ENCODE data around the gene ARHGAP25. TPM values are rescaled to one million over a fixed set of nuclear protein-coding genes. Genes with fewer than 3 reads are reported as not detected.

Gene ARHGAP25
- total RNA-seq, 6 donors from 2014 or later = 13.2 to 36.1 (median 26.3) TPM

DNA sequence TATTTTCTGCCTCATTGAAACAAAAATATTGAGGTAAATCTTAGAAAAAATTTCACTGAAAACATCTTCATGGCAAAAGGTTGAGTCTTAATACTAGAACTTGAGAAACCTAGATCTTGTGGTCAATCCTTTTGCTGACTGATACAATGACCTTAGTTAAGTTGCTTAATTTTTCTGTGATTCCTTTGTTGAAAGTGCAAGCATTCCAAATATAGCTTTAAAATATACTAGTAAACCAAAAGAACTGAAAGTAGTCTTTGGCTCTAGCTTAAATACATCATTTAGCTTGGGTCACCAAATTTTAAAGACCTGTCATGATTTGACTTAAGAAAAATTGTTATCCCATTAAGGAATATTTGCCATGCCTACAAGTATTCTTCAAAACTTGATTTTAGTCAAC lies 119.9 kb downstream of the ARHGAP25 start:
- no peak for TF ChIP-seq CTCF (IDR thresholded peaks at IDR 0.05)
- TF ChIP-seq POLR2A (IDR thresholded peaks at IDR 0.05) = no peak
- TF ChIP-seq EP300 (IDR thresholded peaks at IDR 0.05) = no peak
- no peak for TF ChIP-seq POLR2AphosphoS5 (IDR thresholded peaks at IDR 0.05)

GRCh38 chr2:68855550-68855949 lies 120.9 kb downstream of the ARHGAP25 start:
- Histone ChIP-seq H3K9me3 (no peaks in the 10 kb centered on the region), H3K36me3 (no peaks in the 10 kb centered on the region), H3K27ac (no peak overlapping the region), H3K4me1 (peaks cover 0 to 10% (median 1%) of the 10 kb centered on the region in 4 donors), H3K4me3 (no peak overlapping the region), H3K27me3 (no peaks in the 10 kb centered on the region)
- TF ChIP-seq EP300 (IDR thresholded peaks at IDR 0.05) = no peak
- no peak for TF ChIP-seq CTCF (IDR thresholded peaks at IDR 0.05)
- no peak for TF ChIP-seq POLR2AphosphoS5 (IDR thresholded peaks at IDR 0.05)
- no peak for TF ChIP-seq POLR2A (IDR thresholded peaks at IDR 0.05)
- ATAC-seq (ENCODE audit: low FRiP score in 2 of 2) (no peak), DNase-seq (no peak)
- 80 to 97% methylated on average over 3 of the region's 3 CpGs for WGBS, 2 donors

More for the DNA sequence above, 119.9 kb downstream of the ARHGAP25 start:
- no peaks in the 10 kb centered on the region for H3K27me3 ChIP-seq
- no peaks in the 10 kb centered on the region for H3K9me3 ChIP-seq
- H3K36me3 ChIP-seq = no peaks in the 10 kb centered on the region
- H3K4me1 ChIP-seq = peaks cover 0 to 10% (median 2%) of the 10 kb centered on the region in 4 donors
- ATAC-seq (ENCODE audit: low FRiP score in 2 of 2) (no peak), DNase-seq (no peak)
- H3K4me3 ChIP-seq = no peak overlapping the region
- H3K27ac ChIP-seq = no peak overlapping the region

DNA sequence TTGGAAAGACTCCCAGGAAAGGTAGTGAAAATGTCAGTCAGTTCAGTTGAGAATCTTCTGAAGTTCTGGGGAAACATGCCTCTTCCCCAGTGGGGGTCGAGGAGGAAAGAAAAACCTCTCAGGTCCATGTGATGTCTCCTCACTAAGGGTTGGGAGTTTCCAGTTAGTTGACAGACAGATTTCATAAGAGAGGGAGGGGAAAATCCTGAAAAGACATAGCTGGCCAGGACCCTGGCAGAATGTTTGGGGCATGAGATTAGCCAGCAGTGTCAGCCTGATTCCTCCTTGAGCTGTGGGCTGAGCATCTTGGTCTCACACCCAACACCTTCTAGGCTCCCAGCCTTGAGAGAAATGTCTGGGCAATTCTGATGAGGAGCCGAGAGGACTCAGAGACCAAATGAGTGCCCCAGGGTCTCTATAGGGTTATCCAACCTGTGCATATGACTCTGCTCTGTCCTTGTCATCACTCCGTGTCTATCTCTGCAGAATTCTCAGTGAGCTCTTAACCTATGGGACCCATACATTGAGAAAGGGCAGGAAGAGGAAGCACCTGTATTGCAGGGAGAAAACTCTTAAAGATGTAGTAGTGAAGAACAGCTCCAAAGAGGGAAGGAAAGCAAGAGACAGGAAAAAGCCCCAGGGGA lies 122.7 kb downstream of the ARHGAP25 start:
- H3K4me1 ChIP-seq = peaks cover 0 to 10% (median 0%) of the 10 kb centered on the region in 4 donors
- H3K4me3 ChIP-seq = no peak overlapping the region
- no peak for DNase-seq
- no peaks in the 10 kb centered on the region for H3K27me3 ChIP-seq
- WGBS, 2 donors = 84 to 88% methylated on average over 3 of the region's 3 CpGs
- H3K36me3 ChIP-seq = no peaks in the 10 kb centered on the region
- no peak for TF ChIP-seq POLR2A (IDR thresholded peaks at IDR 0.05)
- no peak for TF ChIP-seq POLR2AphosphoS5 (IDR thresholded peaks at IDR 0.05)
- no peak for TF ChIP-seq CTCF (IDR thresholded peaks at IDR 0.05)
- no peak for TF ChIP-seq EP300 (IDR thresholded peaks at IDR 0.05)
- H3K27ac ChIP-seq = peak overlapping the region in 1 of 4 donors; percentile 7
- no peaks in the 10 kb centered on the region for H3K9me3 ChIP-seq
- ATAC-seq (ENCODE audit: low FRiP score in 2 of 2) = no peak

- H3K4me3 ChIP-seq = no peak overlapping the region
- H3K27ac ChIP-seq = peak overlapping the region in 1 of 4 donors; percentile 7
- peak in 1 of 2 donors; percentile 42 for ATAC-seq (ENCODE audit: low FRiP score in 2 of 2)
- H3K4me1 ChIP-seq = peaks cover 0 to 10% (median 0%) of the 10 kb centered on the region in 4 donors
- H3K9me3 ChIP-seq = no peaks in the 10 kb centered on the region
- WGBS, 2 donors = 60 to 64% methylated on average over 4 of the region's 4 CpGs
- TF ChIP-seq CTCF (IDR thresholded peaks at IDR 0.05) (no peak), POLR2A (IDR thresholded peaks at IDR 0.05) (no peak), EP300 (IDR thresholded peaks at IDR 0.05) (no peak), POLR2AphosphoS5 (IDR thresholded peaks at IDR 0.05) (no peak)
- peak in 1 of 2 donors; percentile 33 for DNase-seq
- H3K36me3 ChIP-seq = no peaks in the 10 kb centered on the region
- no peaks in the 10 kb centered on the region for H3K27me3 ChIP-seq
Observed at GRCh38 chr2:68857855-68858456, 123.3 kb downstream of the ARHGAP25 start.

Measured in upper lobe of left lung (tissue), 6 donors.